ENCODE results near the gene MANBA.
A peak's percentile ranks its signal among the peaks of the same experiment; 100 is the strongest.

Gene MANBA

GRCh38 chr4:102764901-102765300 lies 4.1 kb upstream of the MANBA start:
- no peaks in the 10 kb centered on the region for H3K36me3 ChIP-seq (ENCODE audit: insufficient read depth, low read length)
- H3K4me3 ChIP-seq (ENCODE audit: low read length, poor library complexity, severe bottlenecking): no peak overlapping the region
- H3K9me2 ChIP-seq (replicated peaks; ENCODE audit: low read depth, low read length): no peaks in the 10 kb centered on the region
- no peak overlapping the region for H3K4me2 ChIP-seq (ENCODE audit: low read depth, low read length, poor library complexity, severe bottlenecking)
- peaks cover 2% of the 10 kb centered on the region for H3K4me1 ChIP-seq (ENCODE audit: insufficient read depth, low read length, poor library complexity, severe bottlenecking)
- no peaks in the 10 kb centered on the region for H3F3A ChIP-seq (ENCODE audit: low read depth)
- TF ChIP-seq CTCF (conservative IDR thresholded peaks at IDR 0.05; ENCODE audit: low read length) (no peak), EZH2phosphoT487 (IDR thresholded peaks at IDR 0.05; ENCODE audit: borderline replicate concordance) (no peak)
- H3K79me2 ChIP-seq (ENCODE audit: insufficient read depth, low read length): peaks cover under 1% of the 10 kb centered on the region; the same call in 1 of the 2 replicates
- no peak overlapping the region for H2AFZ ChIP-seq (ENCODE audit: low read length)
- no peaks in the 10 kb centered on the region for H3K27me3 ChIP-seq (ENCODE audit: insufficient read depth, low read length, poor library complexity, severe bottlenecking)
- no peaks in the 10 kb centered on the region for H3K9me3 ChIP-seq (ENCODE audit: insufficient read depth, low read depth, low read length)
- H3K9ac ChIP-seq (ENCODE audit: low read depth, low read length, poor library complexity, severe bottlenecking): no peak overlapping the region
- no peaks in the 10 kb centered on the region for H4K20me1 ChIP-seq (ENCODE audit: insufficient read depth, low read length, poor library complexity, severe bottlenecking)

- peaks cover 24% of the 10 kb centered on the region for H3K4me1 ChIP-seq (ENCODE audit: insufficient read depth, low read length, poor library complexity, severe bottlenecking)
- TF ChIP-seq CTCF (conservative IDR thresholded peaks at IDR 0.05; ENCODE audit: low read length): no peak
- no peak for TF ChIP-seq EZH2phosphoT487 (IDR thresholded peaks at IDR 0.05; ENCODE audit: borderline replicate concordance)
- H3K9me3 ChIP-seq (ENCODE audit: insufficient read depth, low read depth, low read length): no peaks in the 10 kb centered on the region
- H2AFZ ChIP-seq (ENCODE audit: low read length): peak overlapping the region; percentile 98; the same call in 1 of the 2 replicates
- no peak overlapping the region for H3K4me3 ChIP-seq (ENCODE audit: low read length, poor library complexity, severe bottlenecking)
- H3K9ac ChIP-seq (ENCODE audit: low read depth, low read length, poor library complexity, severe bottlenecking): no peak overlapping the region
- peaks cover 20% of the 10 kb centered on the region; the same call in 1 of the 2 replicates for H3K79me2 ChIP-seq (ENCODE audit: insufficient read depth, low read length)
- peak overlapping the region; percentile 76 for H3K4me2 ChIP-seq (ENCODE audit: low read depth, low read length, poor library complexity, severe bottlenecking)
- no peaks in the 10 kb centered on the region for H3K9me2 ChIP-seq (replicated peaks; ENCODE audit: low read depth, low read length)
- H3F3A ChIP-seq (ENCODE audit: low read depth): peaks cover 3% of the 10 kb centered on the region; the same call in 1 of the 2 replicates
- peaks cover 9% of the 10 kb centered on the region for H4K20me1 ChIP-seq (ENCODE audit: insufficient read depth, low read length, poor library complexity, severe bottlenecking)
- no peaks in the 10 kb centered on the region for H3K27me3 ChIP-seq (ENCODE audit: insufficient read depth, low read length, poor library complexity, severe bottlenecking)
- H3K36me3 ChIP-seq (ENCODE audit: insufficient read depth, low read length): no peaks in the 10 kb centered on the region
Observed at GRCh38 chr4:102761906-102762305, 1.1 kb upstream of the MANBA start.

- Histone ChIP-seq H3K27me3 (ENCODE audit: insufficient read depth, low read length, poor library complexity, severe bottlenecking) (no peaks in the 10 kb centered on the region), H4K20me1 (ENCODE audit: insufficient read depth, low read length, poor library complexity, severe bottlenecking) (peaks cover 9% of the 10 kb centered on the region), H2AFZ (ENCODE audit: low read length) (peak overlapping the region; percentile 98), H3K4me2 (ENCODE audit: low read depth, low read length, poor library complexity, severe bottlenecking) (peak overlapping the region; percentile 76), H3K4me3 (ENCODE audit: low read length, poor library complexity, severe bottlenecking) (peak overlapping the region; percentile 79), H3K36me3 (ENCODE audit: insufficient read depth, low read length) (no peaks in the 10 kb centered on the region), H3K9me3 (ENCODE audit: insufficient read depth, low read depth, low read length) (no peaks in the 10 kb centered on the region), H3F3A (ENCODE audit: low read depth) (peaks cover 3% of the 10 kb centered on the region; the same call in 1 of the 2 replicates), H3K79me2 (ENCODE audit: insufficient read depth, low read length) (peaks cover 23% of the 10 kb centered on the region; the same call in 1 of the 2 replicates), H3K4me1 (ENCODE audit: insufficient read depth, low read length, poor library complexity, severe bottlenecking) (peaks cover 24% of the 10 kb centered on the region), H3K9me2 (replicated peaks; ENCODE audit: low read depth, low read length) (no peaks in the 10 kb centered on the region), H3K9ac (ENCODE audit: low read depth, low read length, poor library complexity, severe bottlenecking) (peak overlapping the region; percentile 70)
- TF ChIP-seq CTCF (conservative IDR thresholded peaks at IDR 0.05; ENCODE audit: low read length) (no peak), EZH2phosphoT487 (IDR thresholded peaks at IDR 0.05; ENCODE audit: borderline replicate concordance) (no peak)
Observed at GRCh38 chr4:102761296-102761701, 531 bp upstream of the MANBA start.

Data from Loucy (cell line).